Activated naive CD4-positive, alpha-beta T cell treated with anti-CD3 and anti-CD28 coated beads for 36 hours (primary cell): ENCODE data around the gene DNMT3B. TPM values are rescaled to one million over a fixed set of nuclear protein-coding genes. Genes with fewer than 3 reads are reported as not detected.
"Not testable (repeated sequence)": the region's sequence is repeated elsewhere in the genome, so short reads cannot be mapped to it uniquely, and the experiment has no call there.

ENCODE experiments used
- CTCF ChIA-PET: fragments of 350-600 bp; sonication (Branson Sonifier 250); formaldehyde crosslinking; loops from one replicate; lab custom pipeline; 2021; ENCODE audit warnings: antibody characterized with exemption; lab: Charles Lee
- DNase-seq: peaks from one replicate; pipeline ENCODE4 v3.0.0-alpha.2; 2020
- H3K27ac Mint-ChIP-seq: one replicate; pipeline ENCODE4 v1.8.0; 2021; ENCODE audit warnings: mild to moderate bottlenecking, mixed read lengths
- H3K27me3 Mint-ChIP-seq: one replicate; pipeline ENCODE4 v1.8.0; 2021; ENCODE audit warnings: low read depth, mixed read lengths
- H3K36me3 Mint-ChIP-seq: one replicate; pipeline ENCODE4 v1.8.0; 2021; ENCODE audit warnings: low read depth, mixed read lengths
- H3K4me1 Mint-ChIP-seq: one replicate; pipeline ENCODE4 v1.8.0; 2021; ENCODE audit warnings: low read depth, mixed read lengths
- H3K4me3 Mint-ChIP-seq: one replicate; pipeline ENCODE4 v1.8.0; 2021; ENCODE audit warnings: mild to moderate bottlenecking, moderate library complexity, mixed read lengths
- H3K9me3 Mint-ChIP-seq: one replicate; pipeline ENCODE4 v1.8.0; 2021; ENCODE audit warnings: mixed read lengths
- intact Hi-C: fragments of 100-400 bp; cut with micrococcal nuclease; formaldehyde crosslinking; loops from one replicate; pipeline ENCODE4 v1.15.1; 2023
- total RNA-seq, 2 experiments: library from RNA; stranded (reverse); gene quantifications; one replicate each; pipeline ENCODE4 v1.2.3, GENCODE V29; 2021

Gene DNMT3B
- total RNA-seq, 2 experiments from 2014 or later, result 2.0 to 2.2 TPM

GRCh38 chr20:32784369-32785080 is 22.3 kb downstream of the DNMT3B start:
- Mint-ChIP-seq H3K36me3 (no peaks in the 10 kb centered on the region), H3K9me3 (no peaks in the 10 kb centered on the region), H3K4me3 (no peak overlapping the region), H3K27me3 (no peaks in the 10 kb centered on the region), H3K27ac (no peak overlapping the region), H3K4me1 (no peaks in the 10 kb centered on the region)
- CTCF ChIA-PET, result interaction anchor here (0.6 to 1.1 kb wide), 5 partner anchors 9 to 753 kb away, joined by 3 to 4 read pairs (median 4); no protein-coding TSS in a partner anchor
- intact Hi-C loops, result no loop called here
- DNase-seq, result no peak

DNA sequence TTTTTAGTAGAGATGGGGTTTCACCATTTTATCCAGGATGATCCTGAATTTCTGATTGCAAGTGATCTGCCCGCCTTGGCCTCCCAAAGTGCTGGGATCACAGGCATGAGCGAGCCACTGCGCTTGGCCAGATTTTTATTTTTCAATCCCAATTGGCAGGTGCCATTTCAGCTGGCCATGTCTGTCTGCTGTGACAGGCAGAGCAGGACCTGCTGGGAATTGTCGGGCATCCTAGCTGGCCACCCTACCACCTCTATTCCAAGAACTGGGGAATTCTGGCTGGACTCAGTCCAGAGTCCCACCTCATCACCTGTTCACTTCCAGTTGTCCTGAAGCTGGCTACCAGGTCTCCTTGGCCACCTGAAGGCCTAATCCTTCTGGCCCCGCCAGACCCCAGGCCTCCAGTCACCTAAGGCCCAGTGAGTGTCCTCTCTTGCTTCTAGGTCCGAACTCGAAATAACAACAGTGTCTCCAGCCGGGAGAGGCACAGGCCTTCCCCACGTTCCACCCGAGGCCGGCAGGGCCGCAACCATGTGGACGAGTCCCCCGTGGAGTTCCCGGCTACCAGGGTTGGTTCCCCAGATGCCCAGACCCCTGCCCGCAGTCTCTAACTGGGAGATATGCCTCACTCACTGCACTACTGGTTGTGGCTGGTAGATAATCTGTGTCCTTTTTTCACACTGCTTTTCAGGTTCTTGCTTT is 24.0 kb downstream of the DNMT3B start:
- intact Hi-C loops, result no loop called here
- H3K36me3 Mint-ChIP-seq, result no peaks in the 10 kb centered on the region
- no peak overlapping the region for H3K27ac Mint-ChIP-seq
- CTCF ChIA-PET, result interaction anchor here (0.6 kb wide), 1 partner anchor 17 kb away, joined by 3 read pairs; no protein-coding TSS in a partner anchor
- H3K4me1 Mint-ChIP-seq, result peaks cover 2% of the 10 kb centered on the region
- DNase-seq, result no peak
- no peaks in the 10 kb centered on the region for H3K27me3 Mint-ChIP-seq
- H3K9me3 Mint-ChIP-seq, result no peaks in the 10 kb centered on the region
- no peak overlapping the region for H3K4me3 Mint-ChIP-seq

- CTCF ChIA-PET, result interaction anchor here (0.6 kb wide), 1 partner anchor 18 kb away, joined by 3 read pairs; no protein-coding TSS in a partner anchor
- H3K9me3 Mint-ChIP-seq, result no peaks in the 10 kb centered on the region
- no peaks in the 10 kb centered on the region for H3K36me3 Mint-ChIP-seq
- no peaks in the 10 kb centered on the region for H3K27me3 Mint-ChIP-seq
- peaks cover 5% of the 10 kb centered on the region for H3K4me1 Mint-ChIP-seq
- no peak overlapping the region for H3K27ac Mint-ChIP-seq
- no peak overlapping the region for H3K4me3 Mint-ChIP-seq
- intact Hi-C loops, result no loop called here
- no peak for DNase-seq
Observed at GRCh38 chr20:32787168-32787567, 25.0 kb downstream of the DNMT3B start.

GRCh38 chr20:32789896-32790750 is 27.9 kb downstream of the DNMT3B start:
- Mint-ChIP-seq H3K27ac (no peak overlapping the region), H3K4me3 (no peak overlapping the region), H3K36me3 (no peaks in the 10 kb centered on the region), H3K27me3 (no peaks in the 10 kb centered on the region), H3K4me1 (peaks cover 28% of the 10 kb centered on the region), H3K9me3 (no peaks in the 10 kb centered on the region)
- intact Hi-C loops, result loop anchor here (1.0 to 5.0 kb wide), 8 partner anchors 42 to 502 kb away; partner anchors contain the start of gene BPIFB4
- DNase-seq, result peak; percentile 86
- CTCF ChIA-PET, result interaction anchor here (0.5 to 2.2 kb wide), 36 partner anchors 8 to 735 kb away, joined by 3 to 10 read pairs (median 4); partner anchors contain the start of genes C20orf203, MAPRE1 and SUN5

GRCh38 chr20:32790751-32791057 is 28.5 kb downstream of the DNMT3B start:
- no peaks in the 10 kb centered on the region for H3K27me3 Mint-ChIP-seq
- no peak for DNase-seq
- no peak overlapping the region for H3K4me3 Mint-ChIP-seq
- no peaks in the 10 kb centered on the region for H3K9me3 Mint-ChIP-seq
- CTCF ChIA-PET, result interaction anchor here (0.6 to 2.1 kb wide), 19 partner anchors 8 to 507 kb away, joined by 3 to 10 read pairs (median 6); partner anchors contain the start of genes MAPRE1 and SUN5
- no peak overlapping the region for H3K27ac Mint-ChIP-seq
- intact Hi-C loops, result loop anchor here (1.0 to 5.0 kb wide), 8 partner anchors 42 to 502 kb away; partner anchors contain the start of gene BPIFB4
- H3K36me3 Mint-ChIP-seq, result no peaks in the 10 kb centered on the region
- peaks cover 29% of the 10 kb centered on the region for H3K4me1 Mint-ChIP-seq

DNA sequence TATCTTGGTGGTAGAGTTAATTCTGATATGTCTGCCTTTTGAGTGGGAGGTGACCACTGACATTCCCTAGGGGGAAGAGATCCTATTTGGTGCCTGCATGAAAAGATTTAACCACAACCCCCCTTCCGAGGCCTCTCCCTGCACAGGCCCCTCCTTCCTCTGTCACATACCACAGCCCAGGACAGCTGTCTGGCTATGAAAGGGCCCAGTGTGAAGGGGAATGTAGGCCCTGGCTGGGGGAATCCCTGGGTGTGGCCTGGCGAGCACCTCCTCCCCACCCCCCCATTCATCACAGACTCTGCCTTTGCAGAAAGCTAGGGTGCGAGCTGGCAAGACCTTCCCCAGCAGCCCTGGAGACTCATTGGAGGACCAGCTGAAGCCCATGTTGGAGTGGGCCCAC is 30.1 kb downstream of the DNMT3B start:
- no peaks in the 10 kb centered on the region for H3K36me3 Mint-ChIP-seq
- intact Hi-C loops, result loop anchor here (5.0 kb wide), 2 partner anchors 40 to 285 kb away; partner anchors contain the start of gene BPIFB4
- CTCF ChIA-PET, result interaction anchor here (1.4 to 2.6 kb wide), 4 partner anchors 14 to 212 kb away, joined by 4 to 12 read pairs (median 6); partner anchors contain the start of gene SUN5
- H3K9me3 Mint-ChIP-seq, result no peaks in the 10 kb centered on the region
- no peak overlapping the region for H3K4me3 Mint-ChIP-seq
- H3K4me1 Mint-ChIP-seq, result peaks cover 40% of the 10 kb centered on the region
- peak; percentile 74 for DNase-seq
- H3K27me3 Mint-ChIP-seq, result no peaks in the 10 kb centered on the region
- no peak overlapping the region for H3K27ac Mint-ChIP-seq

DNA sequence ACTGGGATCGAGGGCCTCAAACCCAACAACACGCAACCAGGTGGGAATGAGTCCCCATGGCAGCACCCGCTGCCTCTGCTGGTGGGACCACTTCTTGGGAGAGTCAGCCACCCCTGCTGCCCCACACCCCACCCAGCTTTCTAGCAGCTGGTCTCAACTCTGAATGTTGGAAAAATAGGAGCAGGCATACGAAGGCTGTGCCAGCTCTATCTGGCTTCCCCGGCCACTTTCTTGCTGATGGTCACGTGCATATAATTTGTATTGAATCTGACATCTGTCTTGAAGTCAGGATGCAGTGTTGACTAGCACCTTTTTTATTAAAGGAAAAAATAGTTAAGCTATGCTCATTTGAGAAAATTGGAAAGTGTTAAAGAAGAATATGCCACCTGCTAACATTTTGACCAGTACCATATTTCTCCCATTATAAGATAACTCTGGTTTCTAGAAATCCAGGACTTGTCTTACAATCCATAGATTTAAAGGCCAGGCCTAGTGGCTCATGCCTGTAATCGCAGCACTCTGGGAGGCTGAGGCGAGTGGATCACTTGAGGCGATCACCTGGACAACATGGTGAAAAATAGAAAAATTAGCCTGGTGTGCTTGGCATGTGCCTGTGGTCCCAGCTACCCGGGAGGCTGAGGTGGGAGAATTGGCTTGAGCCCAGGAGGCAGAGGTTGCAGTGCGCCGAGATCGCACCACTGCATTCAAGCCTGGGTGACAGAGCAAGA is 30.7 kb downstream of the DNMT3B start:
- H3K9me3 Mint-ChIP-seq, result no peaks in the 10 kb centered on the region
- no peak overlapping the region for H3K4me3 Mint-ChIP-seq
- no peaks in the 10 kb centered on the region for H3K36me3 Mint-ChIP-seq
- H3K27me3 Mint-ChIP-seq, result no peaks in the 10 kb centered on the region
- CTCF ChIA-PET, result interaction anchor here (1.4 to 2.6 kb wide), 5 partner anchors 8 to 212 kb away, joined by 4 to 12 read pairs (median 5); partner anchors contain the start of gene SUN5
- intact Hi-C loops, result loop anchor here (5.0 kb wide), 2 partner anchors 39 to 284 kb away; partner anchors contain the start of gene BPIFB4
- H3K27ac Mint-ChIP-seq, result peak overlapping the region; percentile 71
- peaks cover 40% of the 10 kb centered on the region for H3K4me1 Mint-ChIP-seq
- no peak for DNase-seq

DNA sequence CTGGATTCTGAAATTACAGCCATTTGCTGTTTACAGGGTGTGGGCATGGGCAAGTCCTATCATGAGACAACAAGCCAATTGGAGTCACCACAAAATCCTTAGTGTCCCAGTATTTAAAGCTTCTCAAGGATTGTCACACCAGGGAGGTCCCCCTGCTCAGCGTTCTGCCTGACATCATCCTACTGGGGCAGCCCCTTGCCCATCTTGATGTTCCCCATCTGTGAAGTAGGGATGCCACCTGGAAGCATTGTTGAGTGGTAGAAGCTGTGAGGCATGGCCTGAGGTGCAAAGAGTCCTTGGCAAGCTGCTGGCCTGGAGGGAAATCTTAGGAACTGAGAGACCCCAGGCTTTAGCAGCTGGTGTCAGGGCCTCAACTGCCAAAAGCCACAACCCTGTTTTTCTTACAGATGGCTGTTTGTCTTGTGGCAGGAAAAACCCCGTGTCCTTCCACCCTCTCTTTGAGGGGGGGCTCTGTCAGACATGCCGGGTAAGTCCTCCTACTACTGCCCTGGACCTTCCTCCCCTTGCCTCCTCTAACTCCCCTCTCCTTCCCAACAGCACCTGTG is 34.3 kb downstream of the DNMT3B start:
- Mint-ChIP-seq H3K27ac (no peak overlapping the region), H3K4me1 (peaks cover 38% of the 10 kb centered on the region), H3K9me3 (no peaks in the 10 kb centered on the region), H3K4me3 (no peak overlapping the region), H3K27me3 (no peaks in the 10 kb centered on the region), H3K36me3 (no peaks in the 10 kb centered on the region)
- peak; percentile 60 for DNase-seq
- CTCF ChIA-PET, result interaction anchor here (0.9 to 3.3 kb wide), 2 partner anchors 18 to 300 kb away, joined by 4 to 19 read pairs; no protein-coding TSS in a partner anchor
- intact Hi-C loops, result no loop called here

DNA sequence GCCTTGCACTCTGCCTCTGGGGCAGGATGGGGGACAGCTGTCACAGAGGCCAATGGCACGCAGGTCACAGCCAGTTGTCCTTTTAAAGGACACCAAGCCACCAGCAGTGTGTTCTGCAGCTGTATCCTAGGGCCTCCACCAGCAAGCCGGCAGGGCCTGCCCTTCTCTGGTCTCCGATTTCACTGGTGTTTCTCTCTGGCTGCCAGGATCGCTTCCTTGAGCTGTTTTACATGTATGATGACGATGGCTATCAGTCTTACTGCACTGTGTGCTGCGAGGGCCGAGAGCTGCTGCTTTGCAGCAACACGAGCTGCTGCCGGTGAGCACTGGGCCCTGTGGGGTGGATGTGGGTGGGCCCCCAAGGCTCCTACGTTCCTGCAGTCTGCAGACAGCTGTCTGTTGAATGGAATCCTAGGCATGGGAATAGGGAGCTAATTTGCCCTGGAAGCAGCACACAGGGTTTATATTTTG is 34.8 kb downstream of the DNMT3B start:
- no peak overlapping the region for H3K4me3 Mint-ChIP-seq
- CTCF ChIA-PET, result interaction anchor here (0.6 to 3.3 kb wide), 3 partner anchors 12 to 299 kb away, joined by 3 to 19 read pairs (median 4); no protein-coding TSS in a partner anchor
- no peaks in the 10 kb centered on the region for H3K36me3 Mint-ChIP-seq
- H3K27ac Mint-ChIP-seq, result no peak overlapping the region
- intact Hi-C loops, result no loop called here
- DNase-seq, result no peak
- peaks cover 37% of the 10 kb centered on the region for H3K4me1 Mint-ChIP-seq
- no peaks in the 10 kb centered on the region for H3K9me3 Mint-ChIP-seq
- no peaks in the 10 kb centered on the region for H3K27me3 Mint-ChIP-seq

GRCh38 chr20:32797571-32797970 is 35.4 kb downstream of the DNMT3B start:
- H3K9me3 Mint-ChIP-seq, H3K27ac Mint-ChIP-seq, intact Hi-C loops, DNase-seq, H3K4me3 Mint-ChIP-seq, H3K36me3 Mint-ChIP-seq, H3K27me3 Mint-ChIP-seq: not testable (repeated sequence)
- CTCF ChIA-PET, result interaction anchor here (0.6 to 3.3 kb wide), 3 partner anchors 11 to 299 kb away, joined by 3 to 19 read pairs (median 4); no protein-coding TSS in a partner anchor
- H3K4me1 Mint-ChIP-seq, result peaks cover 31% of the 10 kb centered on the region
